Liver (tissue), 10 donors: Measurements from ENCODE around the gene TOLLIP. TPM values are rescaled to one million over a fixed set of nuclear protein-coding genes. Genes with fewer than 3 reads are reported as not detected.

Experiments
- DNase-seq: peaks from one replicate; pipeline ENCODE4 v3.0.0-alpha.2; 2017; ENCODE audit warnings: low spot score
- H3K27ac ChIP-seq, 2 donors: one replicate each; pipeline ENCODE4 v1.7.0; 2013; ENCODE audit warnings: inconsistent platforms in 2 of 2, low read length in 2 of 2, control low read depth in 1 of 2, low read depth in 1 of 2, mild to moderate bottlenecking in 1 of 2
- H3K27me3 ChIP-seq, 4 donors: one replicate each; pipeline versions ENCODE4 v1.6.1 to v1.7.0; 2013; ENCODE audit warnings: low read length in 3 of 4, inconsistent platforms in 1 of 4, mild to moderate bottlenecking in 1 of 4, moderate library complexity in 1 of 4; ENCODE audit not compliant: control insufficient read depth in 4 of 4, insufficient read depth in 4 of 4
- H3K36me3 ChIP-seq, 4 donors: one replicate each; pipeline versions ENCODE4 v1.6.1 to v1.7.0; 2013; ENCODE audit warnings: low read length in 3 of 4, mild to moderate bottlenecking in 3 of 4, low read depth in 1 of 4, moderate library complexity in 1 of 4; ENCODE audit not compliant: control insufficient read depth in 4 of 4, insufficient read depth in 3 of 4
- H3K4me1 ChIP-seq, 4 donors: one replicate each; pipeline versions ENCODE4 v1.6.1 to v1.7.0; 2013; ENCODE audit warnings: low read length in 3 of 4, mild to moderate bottlenecking in 3 of 4, moderate library complexity in 1 of 4; ENCODE audit not compliant: control insufficient read depth in 4 of 4, insufficient read depth in 4 of 4
- H3K4me3 ChIP-seq, 3 donors: one replicate each; pipeline versions ENCODE4 v1.6.1 to v1.7.0; 2013; ENCODE audit warnings: low read length in 3 of 3, control low read depth in 1 of 3, low read depth in 1 of 3, mild to moderate bottlenecking in 1 of 3
- H3K9ac ChIP-seq, 2 donors: one replicate each; pipeline ENCODE4 v1.7.0; 2013; ENCODE audit warnings: low read length in 2 of 2, mild to moderate bottlenecking in 2 of 2, moderate library complexity in 2 of 2, control low read depth in 1 of 2, low read depth in 1 of 2
- H3K9me3 ChIP-seq, 4 donors: one replicate each; pipeline versions ENCODE4 v1.6.1 to v1.7.0; 2013; ENCODE audit warnings: low read length in 3 of 4; ENCODE audit not compliant: control insufficient read depth in 4 of 4
- FOXA1 ChIP-seq: IDR thresholded peaks from 2 replicates; pipeline ENCODE4 v1.6.1; 2016; ENCODE audit warnings: antibody characterized with exemption
- GABPA ChIP-seq, 2 donors: IDR thresholded peaks in 1 of 2; conservative IDR thresholded peaks in 1 of 2; 2 replicates each; pipeline ENCODE4 v1.6.1; 2016; ENCODE audit warnings: antibody characterized with exemption in 2 of 2, mild to moderate bottlenecking in 1 of 2, moderate library complexity in 1 of 2
- HNF4G ChIP-seq: IDR thresholded peaks from 2 replicates; pipeline ENCODE4 v1.6.1; 2016; ENCODE audit warnings: antibody characterized with exemption
- RAD21 ChIP-seq, 2 donors: IDR thresholded peaks; 2 replicates each; pipeline ENCODE4 v1.6.1; 2016; ENCODE audit warnings: antibody characterized with exemption in 2 of 2, mild to moderate bottlenecking in 2 of 2
- SP1 ChIP-seq: IDR thresholded peaks from 2 replicates; pipeline ENCODE4 v1.6.1; 2018; ENCODE audit warnings: antibody characterized with exemption, mild to moderate bottlenecking
- TAF1 ChIP-seq: conservative IDR thresholded peaks from 2 replicates; pipeline ENCODE4 v1.6.1; 2016; ENCODE audit warnings: antibody characterized with exemption, mild to moderate bottlenecking
- WGBS: extraction: QIAGEN DNeasy Blood & Tissue Kit; methylation state at CpG from one replicate; pipeline ENCODE4 v1.1.7; 2013; 5-methylcytosine and 5-hydroxymethylcytosine counted together
- polyA plus RNA-seq, 2 donors: library from polyadenylated mRNA; stranded (reverse) in 1 of 2; unstranded in 1 of 2; fragments of 200-250 nt in 1 of 2; fragments of >200 nt in 1 of 2; fragmentation: Nextera tagmentation in 1 of 2; extraction: Ambion mirVana in 1 of 2; gene quantifications; one replicate each; pipeline versions ENCODE4 v1.2.1 to v1.2.3, GENCODE V29; 2013 to 2015
- small RNA-seq: library from RNA; depleted of rRNA; stranded (forward); fragments of <200 nt; gene quantifications from one replicate; pipeline ENCODE3, GENCODE V24; 2014
- total RNA-seq, 2 donors: library from RNA; depleted of rRNA; stranded (reverse); fragments of >200 nt; gene quantifications; one replicate each; pipeline ENCODE4 v1.2.3, GENCODE V29; 2014
- TF ChIP-seq, protein P1 (sequence below): fragments of 150-350 bp; IDR thresholded peaks from 2 replicates; pipeline ENCODE4 v1.5.1; 2017; ENCODE audit warnings: improper control_type of control experiment, low read depth, low read length; ENCODE audit not compliant: missing input control
- TF ChIP-seq, protein P2 (sequence below): IDR thresholded peaks from 2 replicates; pipeline ENCODE4 v1.6.1; 2016; ENCODE audit warnings: antibody characterized with exemption
- donor health status: healthy.
- donor health status: healthy.
- donor health status: healthy.
- donor health status: healthy.
- donor health status: healthy.

TOLLIP gene
- total and polyA plus RNA-seq, 4 donors: 27.5 to 102 (median 72.9) TPM

DNA sequence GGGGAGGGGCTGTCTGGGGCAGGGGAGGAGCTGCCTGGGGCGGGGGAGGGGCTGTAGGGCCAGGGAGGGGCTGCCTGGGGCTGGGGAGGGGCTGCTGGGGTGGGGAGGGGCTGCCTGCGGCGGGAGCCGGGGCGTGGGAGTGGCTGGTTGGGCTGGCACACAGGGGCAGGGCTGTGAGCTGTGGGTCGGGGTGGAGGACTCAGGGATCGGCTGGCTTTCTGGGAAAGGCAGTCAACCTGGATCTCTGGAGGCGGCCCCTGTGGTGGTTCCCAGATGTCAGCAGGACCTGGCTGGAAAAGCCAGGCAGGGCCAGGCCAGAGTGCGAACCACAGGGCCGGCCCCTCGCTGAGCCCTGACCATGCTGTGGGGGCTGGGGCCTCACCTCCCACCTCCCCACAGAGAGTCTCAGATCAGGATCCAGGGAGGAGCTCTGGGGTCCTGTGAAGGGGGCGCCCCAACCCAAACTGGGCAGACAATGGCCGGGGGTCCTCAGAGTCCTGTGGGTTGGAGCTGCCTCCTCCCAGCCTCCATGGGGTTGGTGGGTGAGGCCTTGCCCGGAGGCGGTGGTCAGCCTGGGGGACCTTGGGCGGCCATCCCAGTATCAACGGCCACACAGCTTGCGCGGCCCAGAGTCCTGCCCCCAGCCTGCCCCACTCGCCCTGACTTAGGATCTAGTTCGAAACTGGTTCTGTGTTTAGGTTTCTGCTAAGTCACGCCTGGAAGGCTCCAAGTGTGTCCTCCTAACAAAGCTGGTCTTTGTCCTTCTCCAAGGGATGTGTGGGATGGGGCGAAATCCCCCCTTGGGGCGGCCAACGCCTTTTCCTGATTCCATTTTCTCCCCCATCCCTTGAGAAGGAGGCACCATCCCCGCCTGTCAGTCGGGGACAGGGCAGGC is 84.7 kb downstream of the TOLLIP start:
- Histone ChIP-seq H3K9ac (no peak overlapping the region), H3K27me3 (peaks cover 0 to 6% (median 1%) of the 10 kb centered on the region in 4 donors), H3K9me3 (no peaks in the 10 kb centered on the region), H3K36me3 (no peaks in the 10 kb centered on the region), H3K4me1 (no peaks in the 10 kb centered on the region), H3K4me3 (no peak overlapping the region), H3K27ac (no peak overlapping the region)
- TF ChIP-seq FOXA1: no peak
- no peak for TF ChIP-seq RAD21 (IDR thresholded peaks at IDR 0.05)
- no peak for TF ChIP-seq GABPA (IDR thresholded peaks at IDR 0.05 in 1 of 2, conservative IDR thresholded peaks at IDR 0.05 in 1 of 2)
- TF ChIP-seq, protein P1, sequence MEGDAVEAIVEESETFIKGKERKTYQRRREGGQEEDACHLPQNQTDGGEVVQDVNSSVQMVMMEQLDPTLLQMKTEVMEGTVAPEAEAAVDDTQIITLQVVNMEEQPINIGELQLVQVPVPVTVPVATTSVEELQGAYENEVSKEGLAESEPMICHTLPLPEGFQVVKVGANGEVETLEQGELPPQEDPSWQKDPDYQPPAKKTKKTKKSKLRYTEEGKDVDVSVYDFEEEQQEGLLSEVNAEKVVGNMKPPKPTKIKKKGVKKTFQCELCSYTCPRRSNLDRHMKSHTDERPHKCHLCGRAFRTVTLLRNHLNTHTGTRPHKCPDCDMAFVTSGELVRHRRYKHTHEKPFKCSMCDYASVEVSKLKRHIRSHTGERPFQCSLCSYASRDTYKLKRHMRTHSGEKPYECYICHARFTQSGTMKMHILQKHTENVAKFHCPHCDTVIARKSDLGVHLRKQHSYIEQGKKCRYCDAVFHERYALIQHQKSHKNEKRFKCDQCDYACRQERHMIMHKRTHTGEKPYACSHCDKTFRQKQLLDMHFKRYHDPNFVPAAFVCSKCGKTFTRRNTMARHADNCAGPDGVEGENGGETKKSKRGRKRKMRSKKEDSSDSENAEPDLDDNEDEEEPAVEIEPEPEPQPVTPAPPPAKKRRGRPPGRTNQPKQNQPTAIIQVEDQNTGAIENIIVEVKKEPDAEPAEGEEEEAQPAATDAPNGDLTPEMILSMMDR: no peak
- TF ChIP-seq SP1: no peak
- no peak for TF ChIP-seq HNF4G
- TF ChIP-seq, protein P2, sequence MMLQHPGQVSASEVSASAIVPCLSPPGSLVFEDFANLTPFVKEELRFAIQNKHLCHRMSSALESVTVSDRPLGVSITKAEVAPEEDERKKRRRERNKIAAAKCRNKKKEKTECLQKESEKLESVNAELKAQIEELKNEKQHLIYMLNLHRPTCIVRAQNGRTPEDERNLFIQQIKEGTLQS: no peak
- no peak for TF ChIP-seq TAF1
- DNase-seq: no peak
- 61% methylated on average over 27 of the region's 27 CpGs for WGBS

Small RNA genes lying within 50 kb of the gene (small RNA-seq; reads per million reads assigned to genes)
- gene MIR6744: not detected

Other genes with a start within 250 kb of the TOLLIP start
- not detected for gene MUC2, start 234.8 kb downstream of the TOLLIP start, total RNA-seq
- under 1 TPM in 1 of 2 donors, not detected in 1; under 0.01 TPM for gene MUC2, start 234.8 kb downstream of the TOLLIP start, polyA plus RNA-seq
- not detected for gene MUC5AC, start 151.7 kb downstream of the TOLLIP start, total RNA-seq
- gene MUC5AC, start 151.7 kb downstream of the TOLLIP start, polyA plus RNA-seq: not detected
- gene MUC5B, start 86.6 kb downstream of the TOLLIP start, total RNA-seq: under 1 TPM in 1 of 2 donors, not detected in 1; 0.50 TPM
- under 1 TPM; 0.17 to 0.95 TPM for gene MUC5B, start 86.6 kb downstream of the TOLLIP start, polyA plus RNA-seq
- under 1 TPM; 0.05 to 0.17 TPM for gene BRSK2, start 80.3 kb upstream of the TOLLIP start, total RNA-seq
- gene BRSK2, start 80.3 kb upstream of the TOLLIP start, polyA plus RNA-seq: not detected
- gene MOB2, start 177.1 kb upstream of the TOLLIP start, total RNA-seq: 10 to 100 TPM; 14.2 to 18.5 TPM
- 10 to 100 TPM in 1 of 2 donors, 1 to 10 TPM in 1; 8.3 to 15.5 TPM for gene MOB2, start 177.1 kb upstream of the TOLLIP start, polyA plus RNA-seq